ENCODE data around the gene TMEM81.

- no peak for TF ChIP-seq CTCF (IDR thresholded peaks at IDR 0.05; ENCODE audit: low read depth, low read length)
- no peak for TF ChIP-seq EZH2phosphoT487 (IDR thresholded peaks at IDR 0.05; ENCODE audit: low read depth)
Measured at GRCh38 chr1:205084360-205084759, at the start of gene TMEM81.

Data from OCI-LY3 (cell line).